ELR (cell line): ENCODE data around the gene TATDN3.
"Not testable (repeated sequence)": the region's sequence is repeated elsewhere in the genome, so short reads cannot be mapped to it uniquely, and the experiment has no call there.

Experiments
- DNase-seq: peaks from one replicate; pipeline ENCODE4 v3.0.0-alpha.2; 2015; ENCODE audit warnings: low read depth

The TATDN3 gene

GRCh38 chr1:212827831-212828278 is 36.2 kb downstream of the TATDN3 start:
- DNase-seq = no peak

- DNase-seq = no peak
These were observed 36.7 kb downstream of the TATDN3 start for GRCh38 chr1:212828395-212828794.

- not testable (repeated sequence) for DNase-seq
These were observed 41.8 kb downstream of the TATDN3 start for GRCh38 chr1:212833211-212834207.

GRCh38 chr1:212838145-212838544 is 46.5 kb downstream of the TATDN3 start:
- no peak for DNase-seq

- DNase-seq = not testable (repeated sequence)
These were observed 52.8 kb downstream of the TATDN3 start for GRCh38 chr1:212844521-212844920.

GRCh38 chr1:212847549-212847948 is 55.9 kb downstream of the TATDN3 start, which contains the start of gene SPATA45:
Gene SPATA45 (minus strand): TSS chr1:212847649. CDS start chr1:212836149, 11,500 bp downstream.
- no peak for DNase-seq

GRCh38 chr1:212852105-212852688 is 60.5 kb downstream of the TATDN3 start:
- no peak for DNase-seq

- no peak for DNase-seq
These were observed 62.0 kb downstream of the TATDN3 start for GRCh38 chr1:212853658-212854057.

- DNase-seq = no peak
These were observed 65.1 kb downstream of the TATDN3 start for GRCh38 chr1:212856755-212857154.

- peak; percentile 97 for DNase-seq
These were observed 66.3 kb downstream of the TATDN3 start, which contains the start of gene FLVCR1 for GRCh38 chr1:212857992-212858460. Gene FLVCR1 (plus strand): TSS chr1:212858275. CDS start chr1:212858453, 178 bp downstream.

- peak; percentile 50 for DNase-seq
These were observed 67.0 kb downstream of the TATDN3 start for GRCh38 chr1:212858461-212859265.

GRCh38 chr1:212860713-212861581 is 69.3 kb downstream of the TATDN3 start:
- DNase-seq = peak; percentile 27

- DNase-seq = no peak
These were observed 70.5 kb downstream of the TATDN3 start for GRCh38 chr1:212862111-212862690.

GRCh38 chr1:212863345-212863744 is 71.7 kb downstream of the TATDN3 start:
- not testable (repeated sequence) for DNase-seq

GRCh38 chr1:212864201-212864600 is 72.5 kb downstream of the TATDN3 start:
- DNase-seq = no peak
